ENCODE measurements around the gene AGTPBP1.
"Not testable (repeated sequence)": the region's sequence is repeated elsewhere in the genome, so short reads cannot be mapped to it uniquely, and the experiment has no call there.

AGTPBP1 gene, protein sequence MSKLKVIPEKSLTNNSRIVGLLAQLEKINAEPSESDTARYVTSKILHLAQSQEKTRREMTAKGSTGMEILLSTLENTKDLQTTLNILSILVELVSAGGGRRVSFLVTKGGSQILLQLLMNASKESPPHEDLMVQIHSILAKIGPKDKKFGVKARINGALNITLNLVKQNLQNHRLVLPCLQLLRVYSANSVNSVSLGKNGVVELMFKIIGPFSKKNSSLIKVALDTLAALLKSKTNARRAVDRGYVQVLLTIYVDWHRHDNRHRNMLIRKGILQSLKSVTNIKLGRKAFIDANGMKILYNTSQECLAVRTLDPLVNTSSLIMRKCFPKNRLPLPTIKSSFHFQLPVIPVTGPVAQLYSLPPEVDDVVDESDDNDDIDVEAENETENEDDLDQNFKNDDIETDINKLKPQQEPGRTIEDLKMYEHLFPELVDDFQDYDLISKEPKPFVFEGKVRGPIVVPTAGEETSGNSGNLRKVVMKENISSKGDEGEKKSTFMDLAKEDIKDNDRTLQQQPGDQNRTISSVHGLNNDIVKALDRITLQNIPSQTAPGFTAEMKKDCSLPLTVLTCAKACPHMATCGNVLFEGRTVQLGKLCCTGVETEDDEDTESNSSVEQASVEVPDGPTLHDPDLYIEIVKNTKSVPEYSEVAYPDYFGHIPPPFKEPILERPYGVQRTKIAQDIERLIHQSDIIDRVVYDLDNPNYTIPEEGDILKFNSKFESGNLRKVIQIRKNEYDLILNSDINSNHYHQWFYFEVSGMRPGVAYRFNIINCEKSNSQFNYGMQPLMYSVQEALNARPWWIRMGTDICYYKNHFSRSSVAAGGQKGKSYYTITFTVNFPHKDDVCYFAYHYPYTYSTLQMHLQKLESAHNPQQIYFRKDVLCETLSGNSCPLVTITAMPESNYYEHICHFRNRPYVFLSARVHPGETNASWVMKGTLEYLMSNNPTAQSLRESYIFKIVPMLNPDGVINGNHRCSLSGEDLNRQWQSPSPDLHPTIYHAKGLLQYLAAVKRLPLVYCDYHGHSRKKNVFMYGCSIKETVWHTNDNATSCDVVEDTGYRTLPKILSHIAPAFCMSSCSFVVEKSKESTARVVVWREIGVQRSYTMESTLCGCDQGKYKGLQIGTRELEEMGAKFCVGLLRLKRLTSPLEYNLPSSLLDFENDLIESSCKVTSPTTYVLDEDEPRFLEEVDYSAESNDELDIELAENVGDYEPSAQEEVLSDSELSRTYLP

DNA sequence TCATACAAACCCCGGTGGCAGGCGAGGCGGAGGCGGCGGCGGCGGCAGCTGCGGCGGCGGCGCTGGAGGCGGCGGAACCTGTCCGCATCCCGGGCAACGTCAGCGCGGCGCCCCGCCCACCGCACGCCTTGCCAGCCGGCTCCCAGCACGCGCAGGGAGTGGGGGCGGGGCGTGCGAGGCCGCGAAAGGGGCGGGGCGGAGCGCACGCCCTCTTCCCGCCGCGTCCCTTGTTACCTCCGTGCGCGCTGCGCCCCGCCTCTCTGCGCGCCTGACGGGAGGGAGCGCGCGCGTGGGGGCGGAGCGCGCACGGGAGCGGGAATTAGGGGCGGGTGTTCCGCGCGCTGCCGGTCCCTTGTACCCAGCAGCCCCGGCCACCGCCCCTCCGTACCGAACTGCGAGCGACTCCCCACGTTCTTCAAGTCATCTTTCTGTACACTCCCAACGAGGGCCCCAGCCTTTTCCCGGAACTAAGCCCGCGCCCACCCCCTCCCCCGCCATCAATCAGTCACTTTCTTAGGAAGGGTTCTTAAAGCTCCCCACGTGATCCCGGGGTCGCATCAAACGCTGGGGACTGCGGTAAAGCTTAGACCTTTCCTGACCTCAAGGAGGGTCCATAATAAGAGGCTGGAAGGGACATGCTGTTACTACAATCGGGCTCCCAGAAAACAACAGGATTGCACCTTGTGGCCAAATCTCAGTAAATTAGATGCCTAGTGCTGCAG is at the start of gene AGTPBP1:
AGTPBP1 (minus strand) TSS at position 80 of the 722 bp plus-strand sequence. CDS start 29,421 bp downstream, outside the sequence.
- H3K4me3 Mint-ChIP-seq = peak within 1 kb of the TSS; percentile 91
- peak; percentile 82 for ATAC-seq (ENCODE audit: low read depth)
- DNase-seq (ENCODE audit: low spot score in 2 of 2) = peak; percentile 95 to 96
- H3K27me3 Mint-ChIP-seq = no peaks in the 10 kb centered on the region
- H3K36me3 Mint-ChIP-seq = no peaks in the 10 kb centered on the region
- H3K9me3 Mint-ChIP-seq = no peaks in the 10 kb centered on the region
- H3K27ac Mint-ChIP-seq = peak within 1 kb of the TSS; percentile 97
- peaks cover 9% of the 10 kb centered on the region for H3K4me1 Mint-ChIP-seq

DNA sequence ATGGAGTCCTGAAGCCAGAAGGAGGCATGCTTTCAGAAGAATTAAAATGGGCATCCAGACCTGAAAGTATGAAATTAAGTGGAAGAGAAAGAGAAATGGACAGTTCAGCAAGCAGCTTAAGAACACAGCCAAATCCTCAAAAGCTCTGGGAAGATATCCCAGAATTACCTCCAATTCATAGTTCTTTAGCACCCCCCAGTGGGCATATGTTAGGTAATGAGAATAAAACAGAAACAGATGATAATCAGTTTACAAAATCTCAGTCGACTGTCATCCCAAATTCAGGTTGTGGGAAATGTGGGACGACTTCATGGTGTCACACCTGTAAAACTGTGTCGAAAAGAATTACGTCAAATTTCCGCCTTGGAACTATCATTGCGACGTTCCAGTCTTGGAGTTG is 44.4 kb upstream of the AGTPBP1 start:
- H3K36me3 Mint-ChIP-seq; ATAC-seq (ENCODE audit: low read depth); H3K27ac Mint-ChIP-seq; DNase-seq (ENCODE audit: low spot score in 2 of 2); H3K4me3 Mint-ChIP-seq; H3K4me1 Mint-ChIP-seq; H3K27me3 Mint-ChIP-seq; H3K9me3 Mint-ChIP-seq: not testable (repeated sequence)

DNA sequence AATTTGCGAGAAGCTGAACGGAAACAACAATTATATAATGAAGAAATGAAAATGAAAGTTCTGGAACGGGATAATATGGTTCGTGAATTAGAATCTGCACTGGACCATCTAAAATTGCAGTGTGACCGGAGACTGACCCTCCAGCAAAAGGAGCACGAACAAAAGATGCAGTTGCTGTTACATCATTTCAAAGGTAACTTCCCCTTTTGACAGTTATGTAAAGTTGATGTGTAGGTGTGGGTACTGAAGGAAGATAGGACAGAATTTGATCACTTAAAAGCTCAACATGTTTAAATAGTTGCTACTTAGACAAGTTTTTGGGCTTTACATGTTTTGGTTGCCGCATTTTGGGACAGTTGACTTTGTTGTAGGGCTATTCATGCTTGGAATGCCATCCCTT is 32.1 kb upstream of the AGTPBP1 start:
- H3K4me3 Mint-ChIP-seq; H3K27ac Mint-ChIP-seq; H3K9me3 Mint-ChIP-seq; H3K4me1 Mint-ChIP-seq; H3K36me3 Mint-ChIP-seq; DNase-seq (ENCODE audit: low spot score in 2 of 2); H3K27me3 Mint-ChIP-seq: not testable (repeated sequence)
- ATAC-seq (ENCODE audit: low read depth) = peak; percentile 70

DNA sequence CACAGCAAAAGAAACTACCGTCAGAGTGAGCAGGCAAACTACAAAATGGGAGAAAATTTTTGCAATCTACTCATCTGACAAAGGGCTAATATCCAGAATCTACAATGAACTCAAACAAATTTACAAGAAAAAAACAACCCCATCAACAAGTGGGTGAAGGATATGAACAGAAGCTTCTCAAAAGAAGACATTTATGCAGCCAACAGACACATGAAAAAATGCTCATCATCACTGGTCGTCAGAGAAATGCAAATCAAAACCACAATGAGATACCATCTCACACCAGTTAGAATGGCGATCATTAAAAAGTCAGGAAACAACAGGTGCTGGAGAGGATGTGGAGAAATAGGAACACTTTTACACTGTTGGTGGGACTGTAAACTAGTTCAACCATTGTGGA is 20.0 kb upstream of the AGTPBP1 start:
- H3K9me3 Mint-ChIP-seq; H3K27me3 Mint-ChIP-seq; H3K4me1 Mint-ChIP-seq; DNase-seq (ENCODE audit: low spot score in 2 of 2); ATAC-seq (ENCODE audit: low read depth); H3K4me3 Mint-ChIP-seq; H3K36me3 Mint-ChIP-seq; H3K27ac Mint-ChIP-seq: not testable (repeated sequence)

DNA sequence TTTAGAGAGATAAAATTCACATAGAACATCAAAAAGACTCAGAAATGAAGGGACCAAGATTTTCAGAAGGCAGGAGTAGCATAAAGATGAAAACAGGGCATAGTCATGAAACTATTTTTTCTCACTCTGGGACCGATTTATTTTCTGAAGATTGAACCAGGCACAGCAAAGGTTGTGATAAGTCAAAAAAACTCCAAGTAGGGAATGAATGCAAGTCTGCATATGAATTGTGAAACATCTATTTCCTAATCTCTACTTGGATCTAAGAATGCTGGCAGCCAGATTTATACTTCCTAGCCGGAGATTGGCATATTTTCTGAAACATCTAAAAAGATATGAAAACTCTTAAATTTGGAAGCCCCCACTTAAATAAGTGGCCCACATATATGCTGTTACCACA is 16.0 kb upstream of the AGTPBP1 start:
- H3K4me3 Mint-ChIP-seq; H3K4me1 Mint-ChIP-seq; H3K9me3 Mint-ChIP-seq; H3K27ac Mint-ChIP-seq; H3K36me3 Mint-ChIP-seq; H3K27me3 Mint-ChIP-seq; ATAC-seq (ENCODE audit: low read depth); DNase-seq (ENCODE audit: low spot score in 2 of 2): not testable (repeated sequence)

DNA sequence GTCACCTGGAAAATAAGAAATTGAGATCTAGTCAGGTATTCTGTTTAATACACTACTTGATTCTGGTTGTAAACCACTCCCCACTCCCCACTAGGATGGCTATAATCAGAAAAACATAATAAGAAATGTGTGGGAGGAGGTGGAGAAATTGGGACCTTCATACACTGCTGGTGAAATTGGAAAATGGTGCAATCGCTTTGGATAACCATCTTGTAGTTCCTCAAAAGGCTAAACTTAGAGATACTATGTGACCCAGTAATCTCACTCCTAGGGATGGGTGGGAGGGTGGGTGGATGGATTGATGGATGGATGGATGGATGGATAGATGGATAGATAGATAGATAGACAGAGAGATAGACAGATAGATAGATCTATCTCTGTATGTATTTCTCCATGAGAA is 14.5 kb upstream of the AGTPBP1 start:
- ATAC-seq (ENCODE audit: low read depth); H3K36me3 Mint-ChIP-seq; DNase-seq (ENCODE audit: low spot score in 2 of 2); H3K9me3 Mint-ChIP-seq; H3K4me3 Mint-ChIP-seq; H3K4me1 Mint-ChIP-seq; H3K27me3 Mint-ChIP-seq; H3K27ac Mint-ChIP-seq: not testable (repeated sequence)

DNA sequence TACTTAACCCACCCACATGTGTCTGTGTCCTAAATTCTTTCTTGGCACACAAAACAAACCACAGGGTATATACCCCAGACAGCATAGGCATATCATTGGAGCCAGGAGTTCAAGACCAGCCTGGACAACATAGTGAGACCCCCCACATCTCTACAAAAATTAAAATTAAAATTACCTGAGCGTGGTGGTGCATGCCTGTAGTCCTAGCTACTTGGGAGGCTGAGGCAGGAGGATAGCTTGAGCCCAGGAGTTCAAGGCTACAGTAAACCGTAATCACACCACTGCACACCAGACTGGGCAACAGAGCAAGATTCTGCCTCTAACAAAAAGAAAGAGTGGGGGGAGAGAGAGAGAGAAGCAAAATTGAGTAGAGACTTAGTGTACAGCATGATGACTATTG is 4.6 kb upstream of the AGTPBP1 start:
- peaks cover 7% of the 10 kb centered on the region for H3K27me3 Mint-ChIP-seq
- H3K4me3 Mint-ChIP-seq = no peak overlapping the region
- ATAC-seq (ENCODE audit: low read depth) = no peak
- no peak overlapping the region for H3K27ac Mint-ChIP-seq
- H3K4me1 Mint-ChIP-seq = peaks cover 4% of the 10 kb centered on the region
- no peaks in the 10 kb centered on the region for H3K9me3 Mint-ChIP-seq
- no peaks in the 10 kb centered on the region for H3K36me3 Mint-ChIP-seq
- no peak for DNase-seq (ENCODE audit: low spot score in 2 of 2)

DNA sequence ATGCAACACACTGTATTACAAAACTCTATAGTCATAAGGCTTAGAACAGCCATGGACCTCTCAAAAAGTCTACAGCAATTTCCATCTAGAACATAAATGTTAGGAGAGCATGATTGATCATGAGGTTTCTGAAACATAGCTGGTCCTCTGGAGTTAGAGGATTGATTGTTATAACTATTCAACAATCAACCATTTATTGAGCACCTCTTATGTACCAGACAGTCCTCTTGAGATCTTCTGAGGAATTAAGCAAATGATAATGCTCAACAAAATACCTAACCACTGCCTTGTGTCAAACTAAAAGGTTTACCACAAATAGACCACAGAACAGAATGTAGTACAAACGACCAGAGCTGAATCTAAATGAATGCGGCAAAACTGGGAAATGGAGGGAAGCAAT is 3.4 kb upstream of the AGTPBP1 start:
- ATAC-seq (ENCODE audit: low read depth) = no peak
- Mint-ChIP-seq H3K36me3 (no peaks in the 10 kb centered on the region), H3K27ac (no peak overlapping the region), H3K4me3 (no peak overlapping the region), H3K4me1 (peaks cover 9% of the 10 kb centered on the region), H3K9me3 (no peaks in the 10 kb centered on the region), H3K27me3 (peaks cover 4% of the 10 kb centered on the region)
- DNase-seq (ENCODE audit: low spot score in 2 of 2) = no peak

DNA sequence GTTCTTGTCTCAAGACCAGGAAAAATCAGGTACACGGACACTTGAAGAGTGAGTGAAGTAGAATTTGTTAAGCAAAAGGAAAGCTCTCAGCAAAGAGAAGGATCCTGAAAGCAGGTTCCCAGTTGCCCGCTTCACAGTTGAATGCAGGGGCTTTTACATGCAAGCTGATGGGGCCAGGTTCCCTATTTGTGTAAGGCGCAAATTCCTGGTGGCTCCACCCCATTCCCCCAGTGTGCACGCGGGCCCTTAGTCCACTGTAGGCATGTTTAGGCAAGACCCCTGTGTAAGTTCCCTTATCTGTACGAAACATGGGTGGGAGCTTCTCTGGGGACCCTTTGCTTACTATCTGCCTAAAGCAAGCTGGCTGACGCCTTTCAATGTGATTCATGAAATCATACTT is 2.7 kb upstream of the AGTPBP1 start:
- Mint-ChIP-seq H3K9me3 (no peaks in the 10 kb centered on the region), H3K4me1 (peaks cover 9% of the 10 kb centered on the region), H3K27ac (no peak overlapping the region), H3K27me3 (peaks cover 4% of the 10 kb centered on the region), H3K36me3 (no peaks in the 10 kb centered on the region), H3K4me3 (no peak overlapping the region)
- no peak for DNase-seq (ENCODE audit: low spot score in 2 of 2)
- no peak for ATAC-seq (ENCODE audit: low read depth)

DNA sequence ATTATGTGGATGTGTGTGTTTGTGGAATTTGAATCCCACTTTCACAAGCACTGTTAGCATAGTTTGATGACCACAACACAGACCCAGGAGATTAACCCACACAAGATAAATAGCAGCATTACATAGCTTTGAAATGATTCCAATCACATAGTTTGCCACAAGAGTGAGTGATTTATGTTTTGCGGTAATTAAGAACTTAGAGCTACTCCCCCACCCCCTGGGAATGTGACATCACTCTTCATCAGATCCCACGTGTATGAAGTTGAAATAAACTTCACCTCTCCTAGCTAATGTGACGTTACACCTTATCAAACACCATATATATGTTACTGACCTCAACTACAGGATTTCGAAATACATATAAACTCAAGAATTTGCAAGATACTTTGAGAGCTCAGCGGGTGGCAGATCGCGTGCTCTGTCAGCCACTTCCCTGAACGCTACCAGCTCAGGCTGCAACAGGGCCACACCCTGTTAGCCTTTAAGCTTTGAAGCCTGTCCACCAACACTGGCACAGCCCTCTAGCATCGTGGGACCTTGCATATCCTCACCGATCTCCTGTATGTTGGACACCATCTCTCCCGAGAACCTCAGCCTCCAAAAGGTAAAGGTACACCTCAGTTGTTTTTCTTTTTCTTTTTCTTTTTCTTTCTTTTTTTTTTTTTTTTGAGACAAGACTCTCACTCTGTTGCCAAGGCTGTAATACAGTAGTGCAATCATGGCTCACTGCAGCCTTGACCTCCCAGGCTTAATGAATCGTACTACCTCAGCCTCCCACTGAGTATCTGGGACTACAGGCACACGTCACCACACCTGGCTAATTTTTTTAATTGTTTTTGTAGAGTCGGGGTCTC is 1.7 kb upstream of the AGTPBP1 start:
- no peaks in the 10 kb centered on the region for H3K9me3 Mint-ChIP-seq
- DNase-seq (ENCODE audit: low spot score in 2 of 2) (no peak), ATAC-seq (ENCODE audit: low read depth) (no peak)
- H3K36me3 Mint-ChIP-seq = no peaks in the 10 kb centered on the region
- H3K27me3 Mint-ChIP-seq = peaks cover 4% of the 10 kb centered on the region
- H3K4me1 Mint-ChIP-seq = peaks cover 9% of the 10 kb centered on the region
- peak overlapping the region; percentile 41 for H3K4me3 Mint-ChIP-seq
- H3K27ac Mint-ChIP-seq = no peak overlapping the region

DNA sequence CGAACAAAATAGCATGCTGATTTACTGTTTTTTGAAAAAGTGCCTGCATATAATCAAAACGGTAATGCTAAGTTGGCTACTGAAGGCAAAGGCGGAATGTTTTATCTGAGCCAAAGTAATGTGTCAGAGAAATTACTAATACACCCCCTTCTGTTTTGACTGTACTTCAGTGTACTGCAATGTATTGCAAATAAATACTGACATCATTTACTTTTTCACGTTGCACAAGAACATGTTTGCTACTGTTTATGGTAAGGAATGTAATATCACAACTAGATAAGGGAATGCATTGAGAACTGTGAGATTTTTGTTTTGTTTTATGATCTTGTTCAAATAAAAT is 813 bp upstream of the AGTPBP1 start:
- no peak for DNase-seq (ENCODE audit: low spot score in 2 of 2)
- no peak for ATAC-seq (ENCODE audit: low read depth)
- H3K4me1 Mint-ChIP-seq = peaks cover 9% of the 10 kb centered on the region
- peak overlapping the region; percentile 91 for H3K4me3 Mint-ChIP-seq
- H3K9me3 Mint-ChIP-seq = no peaks in the 10 kb centered on the region
- no peaks in the 10 kb centered on the region for H3K27me3 Mint-ChIP-seq
- peak overlapping the region; percentile 97 for H3K27ac Mint-ChIP-seq
- no peaks in the 10 kb centered on the region for H3K36me3 Mint-ChIP-seq

DNA sequence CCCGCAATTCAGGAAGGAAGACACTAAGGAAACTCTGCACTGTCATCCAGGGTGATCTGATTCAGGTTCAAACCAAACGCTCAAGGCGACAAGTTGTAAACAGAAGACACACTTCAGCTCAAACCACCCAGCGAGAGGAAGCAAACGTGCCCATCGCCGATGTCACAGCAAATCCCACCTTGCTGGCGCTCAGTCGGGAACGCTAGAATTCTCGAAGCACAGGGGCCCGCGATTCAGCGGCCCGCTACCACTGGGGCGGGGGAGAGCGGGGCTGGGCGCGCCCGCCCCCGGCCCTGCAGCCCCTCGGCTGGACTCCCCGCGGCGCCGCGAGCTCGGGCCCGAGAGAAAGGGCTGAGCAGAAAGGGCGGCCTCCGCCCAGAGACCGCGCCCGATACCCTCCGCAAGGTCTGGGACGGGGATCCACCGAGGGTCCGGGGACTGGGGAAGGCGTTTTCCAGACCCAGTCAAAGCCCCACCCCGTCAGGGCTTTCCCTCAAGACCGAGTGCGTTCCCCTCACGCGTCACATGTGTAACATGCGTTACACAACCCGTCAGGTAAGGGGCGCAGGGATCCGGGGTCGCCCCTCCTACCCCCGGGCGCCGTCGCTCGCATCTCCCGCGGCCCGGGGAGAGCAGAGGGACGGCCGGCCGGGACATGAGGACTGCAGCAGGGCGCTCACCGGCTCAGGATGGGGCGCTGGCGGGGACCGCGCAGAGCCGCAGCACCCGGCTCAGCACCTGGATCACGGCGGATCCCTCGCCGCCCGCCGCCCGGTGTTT is 469 bp downstream of the AGTPBP1 start:
- Mint-ChIP-seq H3K36me3 (no peaks in the 10 kb centered on the region), H3K4me1 (peaks cover 9% of the 10 kb centered on the region), H3K27me3 (no peaks in the 10 kb centered on the region), H3K27ac (peak overlapping the region; percentile 97), H3K4me3 (peak overlapping the region; percentile 91), H3K9me3 (no peaks in the 10 kb centered on the region)
- DNase-seq (ENCODE audit: low spot score in 2 of 2) (peak in 1 of 2 donors; percentile 70), ATAC-seq (ENCODE audit: low read depth) (peak; percentile 61)
